Stimulated activated CD8-positive, alpha-beta memory T cell treated with anti-CD3 and anti-CD28 coated beads, Interleukin-15, amount 100 ng/mL, for 4 hours (primary cell): Measurements from ENCODE around the gene VPS29.
"Not testable (repeated sequence)": the region's sequence is repeated elsewhere in the genome, so short reads cannot be mapped to it uniquely, and the experiment has no call there.

Experiments
- DNase-seq, 2 donors: peaks; one replicate each; pipeline ENCODE4 v3.0.0-alpha.2; 2020; ENCODE audit warnings: low read depth in 2 of 2

VPS29 gene

DNA sequence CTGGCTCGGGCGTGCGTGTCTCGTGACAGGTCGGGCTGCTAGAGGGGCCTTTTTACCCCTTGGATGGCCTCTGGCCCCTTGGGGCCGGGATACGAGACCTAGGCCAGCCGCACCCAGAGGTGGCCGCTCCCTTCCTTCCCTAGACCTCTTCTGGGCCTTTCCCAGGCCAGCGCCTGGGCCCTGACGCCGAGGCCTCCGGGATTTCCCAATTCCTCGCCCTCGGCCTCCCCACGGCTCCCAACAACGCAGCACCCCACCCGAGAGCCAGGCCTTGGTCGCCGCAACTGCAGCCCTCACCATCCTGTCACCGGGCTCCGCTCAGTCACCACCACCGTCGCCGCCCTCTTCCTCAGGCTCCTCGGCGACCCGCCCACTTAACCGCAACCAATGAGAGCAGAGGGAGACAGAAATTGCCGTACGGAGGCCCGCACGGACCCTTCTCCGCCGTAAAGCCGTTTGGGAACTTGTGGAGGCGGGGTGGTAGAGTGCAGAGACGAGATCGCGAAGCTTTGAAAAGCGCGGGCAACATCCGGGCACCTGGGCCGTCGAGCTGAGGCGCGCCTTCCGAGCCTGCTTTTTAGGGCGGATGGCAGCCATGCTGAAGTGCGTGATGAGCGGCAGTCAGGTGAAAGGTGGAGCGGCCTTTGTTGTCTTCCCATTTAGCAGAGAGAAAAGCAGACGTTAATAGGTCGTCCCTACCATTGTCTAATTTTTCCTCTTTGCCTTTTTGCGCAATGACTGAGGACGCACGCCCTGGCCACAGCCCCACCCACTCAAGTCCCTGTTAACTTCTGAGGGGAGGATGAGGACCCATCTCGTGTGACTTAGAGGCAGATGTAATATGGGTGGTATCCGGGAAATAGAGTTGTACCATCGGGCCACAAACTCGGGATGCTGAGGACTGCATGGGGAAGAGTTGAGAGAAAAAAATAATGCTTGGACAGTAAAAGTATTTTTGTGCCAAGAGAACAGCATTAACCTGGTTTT lies at the start of gene VPS29, which contains the start of gene RAD9B:
Gene VPS29 (minus strand): TSS at position 360 of the 987 bp plus-strand sequence. CDS start 60 bp downstream, at position 300.
Gene RAD9B (plus strand): TSS at position 580 of the 987 bp plus-strand sequence. CDS start 7 bp downstream, at position 587.
- DNase-seq, result peak; percentile 97 to 98

DNA sequence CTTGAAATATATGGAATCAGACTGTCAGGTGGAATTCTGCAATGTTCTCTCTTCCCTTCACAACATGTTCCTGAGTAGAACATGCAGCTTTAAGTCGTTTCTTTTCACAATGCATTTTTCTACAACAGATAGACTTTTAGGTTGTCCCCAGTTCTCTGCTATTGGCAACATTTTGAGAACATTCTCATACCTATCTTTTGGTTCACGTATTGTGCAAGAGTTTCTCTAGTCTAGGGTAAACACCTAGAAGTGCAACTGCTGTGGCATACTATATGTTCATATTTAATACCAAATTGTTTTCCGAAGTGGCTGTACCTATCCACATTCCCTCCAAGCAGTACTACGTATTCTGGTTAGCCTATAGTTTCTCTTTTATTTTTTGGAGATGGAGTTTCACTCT lies 49.1 kb upstream of the VPS29 start:
- no peak for DNase-seq

DNA sequence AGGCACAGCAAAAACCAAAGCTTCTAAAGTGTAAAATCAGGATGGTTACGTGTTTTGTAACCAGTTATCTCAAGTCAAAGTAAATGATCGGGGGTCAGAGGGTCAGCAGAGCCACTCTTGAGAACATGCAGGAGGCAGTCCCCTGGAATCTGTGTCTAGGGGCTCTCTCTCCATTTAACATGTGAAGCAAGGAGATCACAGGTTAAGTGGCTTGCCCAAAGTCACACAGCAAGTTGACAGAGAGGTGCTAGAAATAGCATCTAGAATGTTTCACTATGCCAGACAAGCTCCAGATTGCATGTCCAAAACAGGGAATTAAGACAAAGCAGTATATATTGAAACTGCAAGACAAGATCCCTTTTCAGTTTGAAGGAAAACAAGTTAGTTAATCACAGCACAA lies 47.8 kb upstream of the VPS29 start:
- no peak for DNase-seq

GRCh38 chr12:110548678-110549077 lies 46.8 kb upstream of the VPS29 start:
- DNase-seq, result no peak

DNA sequence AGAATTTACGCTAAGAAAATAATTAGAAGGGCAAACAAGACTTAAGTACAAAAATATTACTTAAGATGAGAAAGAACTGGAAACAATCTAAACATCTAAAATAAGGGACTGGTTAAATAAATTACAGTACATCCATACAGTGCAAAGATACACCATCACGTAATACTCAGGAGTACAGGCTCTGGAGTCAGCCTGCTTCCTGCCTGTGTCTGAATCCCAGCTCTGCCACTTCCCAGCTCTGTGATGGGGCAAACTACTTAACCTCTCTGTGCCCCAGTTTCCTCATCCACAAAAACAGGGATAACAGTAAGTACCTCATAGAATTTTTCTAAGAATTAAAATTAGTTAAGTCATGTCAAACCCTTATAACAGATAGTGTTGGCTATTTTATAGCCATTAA lies 45.2 kb upstream of the VPS29 start:
- DNase-seq, result no peak

DNA sequence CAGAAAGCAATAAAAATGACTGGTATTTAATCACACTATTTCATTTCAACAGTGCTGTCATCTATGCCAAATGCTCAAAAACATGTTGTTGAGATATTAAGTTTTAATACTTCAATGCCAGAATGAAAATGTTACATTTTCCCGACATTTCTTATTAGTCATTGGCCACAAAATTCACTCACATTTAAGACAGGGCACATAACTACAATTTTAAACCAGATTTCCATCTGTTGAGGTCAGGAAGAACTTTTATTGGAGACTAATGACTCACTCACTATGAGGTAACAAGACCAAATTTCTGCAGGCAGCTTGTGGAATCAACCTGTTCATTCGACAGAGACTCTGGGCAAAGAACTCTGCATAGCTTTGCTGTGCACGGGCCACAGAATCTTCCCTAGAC lies 44.4 kb upstream of the VPS29 start:
- no peak for DNase-seq

DNA sequence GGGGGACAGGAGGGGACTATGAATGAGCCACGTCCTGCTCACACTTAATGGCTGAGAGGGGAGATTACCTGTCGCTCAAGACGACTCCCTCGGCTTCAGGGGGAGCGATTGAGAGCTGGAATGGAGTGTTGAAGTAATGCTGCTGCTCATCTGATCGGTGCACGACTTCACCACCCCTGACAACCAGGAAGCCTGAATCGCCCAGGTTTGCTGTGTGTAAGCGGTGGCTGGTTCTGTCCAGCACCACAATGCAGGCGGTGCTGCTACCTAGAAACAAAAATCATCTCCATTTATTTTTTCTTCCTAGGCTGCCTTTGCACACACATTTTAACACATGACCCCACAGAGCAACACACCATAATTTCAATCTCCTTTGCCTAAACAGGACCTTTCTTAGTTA lies 43.9 kb upstream of the VPS29 start:
- DNase-seq, result no peak

DNA sequence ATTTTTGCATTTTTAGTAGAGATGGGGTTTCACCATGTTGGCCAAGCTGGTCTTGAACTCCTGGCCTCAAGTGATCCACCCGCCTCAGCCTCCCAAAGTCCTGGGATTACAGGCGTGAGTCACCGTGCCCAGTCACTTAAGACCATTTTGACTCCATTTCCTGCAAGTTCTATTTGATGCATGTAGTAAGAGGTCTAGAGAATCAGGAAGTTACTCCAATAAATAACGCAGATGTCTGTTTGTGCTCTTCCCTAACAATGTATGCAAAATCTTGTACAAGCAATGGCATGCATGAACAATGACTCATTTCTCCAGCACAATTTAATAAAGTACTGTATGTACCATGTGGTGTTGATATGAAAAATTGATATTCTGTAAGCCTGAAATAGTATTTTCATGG lies 43.3 kb upstream of the VPS29 start:
- not testable (repeated sequence) for DNase-seq

DNA sequence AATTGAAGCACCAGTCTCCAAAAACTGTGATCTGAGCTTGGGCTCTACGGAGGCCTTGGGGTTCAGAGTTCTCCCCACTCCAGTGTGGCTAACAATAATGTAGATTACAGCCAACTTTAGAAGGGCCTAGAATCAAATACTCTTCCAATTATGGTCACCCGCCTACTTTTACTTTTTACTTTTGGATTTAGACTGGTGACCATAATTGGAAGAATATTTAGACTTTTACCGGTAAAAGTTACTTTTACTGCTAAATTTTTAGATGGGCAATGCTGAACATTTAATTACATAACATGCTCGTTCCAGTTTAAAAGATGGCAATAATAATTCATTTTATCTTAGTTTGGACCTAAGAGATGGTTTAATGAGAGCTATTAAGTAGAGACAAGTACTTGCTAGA lies 42.1 kb upstream of the VPS29 start:
- DNase-seq, result no peak

DNA sequence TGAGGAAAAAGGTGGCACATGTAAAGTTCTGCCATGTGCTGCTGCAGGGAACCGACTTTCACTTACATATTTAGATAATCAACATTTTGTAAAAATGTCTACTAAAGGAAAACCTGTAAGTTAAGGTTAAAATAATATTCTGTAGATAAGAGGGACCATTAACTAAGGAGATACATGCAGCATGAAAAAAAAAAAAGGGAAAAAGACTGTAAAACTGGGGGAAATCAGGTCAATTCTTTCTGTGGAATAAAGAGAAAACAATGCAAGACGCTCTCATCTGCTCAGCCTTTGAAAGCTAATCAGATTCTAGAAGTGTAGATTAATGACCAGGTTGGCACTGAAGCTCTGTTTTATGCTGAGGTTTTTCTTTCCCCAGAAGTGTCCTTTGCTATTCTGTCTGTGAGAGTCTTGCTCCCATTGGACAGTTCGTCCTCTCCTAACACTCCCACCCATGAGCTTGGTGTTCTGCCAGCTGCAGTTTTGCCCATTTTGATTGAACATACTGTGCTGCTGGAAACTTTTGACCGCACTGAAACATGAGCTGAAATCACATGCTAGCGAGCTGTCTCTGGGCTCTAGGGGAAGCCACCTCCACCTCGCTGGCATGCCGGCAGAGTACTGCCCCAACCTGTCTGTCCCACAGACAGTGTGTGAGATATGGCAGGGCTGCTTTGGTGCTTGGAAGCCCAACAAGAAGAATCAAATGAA lies 41.5 kb upstream of the VPS29 start:
- DNase-seq, result no peak

DNA sequence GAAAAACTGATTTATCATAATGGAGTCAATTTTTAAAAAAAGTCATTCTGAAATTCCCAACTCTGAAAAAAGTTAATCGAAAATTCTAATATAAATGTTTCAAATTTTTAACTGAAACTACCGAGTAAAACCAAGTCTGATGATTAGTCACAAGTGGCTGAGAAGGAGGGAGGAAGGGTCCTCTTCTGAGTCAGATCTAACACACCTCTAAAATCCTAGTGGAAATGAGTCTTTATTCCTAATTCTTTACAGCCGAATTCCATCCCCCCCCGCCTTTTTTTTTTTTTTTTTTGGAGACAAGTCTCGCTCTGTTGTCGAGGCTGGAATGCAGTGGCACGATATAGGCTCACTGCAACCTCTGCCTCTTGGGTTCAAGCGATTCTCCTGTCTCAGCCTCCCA lies 38.1 kb upstream of the VPS29 start:
- no peak for DNase-seq

GRCh38 chr12:110538869-110539622 lies 37.1 kb upstream of the VPS29 start:
- DNase-seq, result no peak

DNA sequence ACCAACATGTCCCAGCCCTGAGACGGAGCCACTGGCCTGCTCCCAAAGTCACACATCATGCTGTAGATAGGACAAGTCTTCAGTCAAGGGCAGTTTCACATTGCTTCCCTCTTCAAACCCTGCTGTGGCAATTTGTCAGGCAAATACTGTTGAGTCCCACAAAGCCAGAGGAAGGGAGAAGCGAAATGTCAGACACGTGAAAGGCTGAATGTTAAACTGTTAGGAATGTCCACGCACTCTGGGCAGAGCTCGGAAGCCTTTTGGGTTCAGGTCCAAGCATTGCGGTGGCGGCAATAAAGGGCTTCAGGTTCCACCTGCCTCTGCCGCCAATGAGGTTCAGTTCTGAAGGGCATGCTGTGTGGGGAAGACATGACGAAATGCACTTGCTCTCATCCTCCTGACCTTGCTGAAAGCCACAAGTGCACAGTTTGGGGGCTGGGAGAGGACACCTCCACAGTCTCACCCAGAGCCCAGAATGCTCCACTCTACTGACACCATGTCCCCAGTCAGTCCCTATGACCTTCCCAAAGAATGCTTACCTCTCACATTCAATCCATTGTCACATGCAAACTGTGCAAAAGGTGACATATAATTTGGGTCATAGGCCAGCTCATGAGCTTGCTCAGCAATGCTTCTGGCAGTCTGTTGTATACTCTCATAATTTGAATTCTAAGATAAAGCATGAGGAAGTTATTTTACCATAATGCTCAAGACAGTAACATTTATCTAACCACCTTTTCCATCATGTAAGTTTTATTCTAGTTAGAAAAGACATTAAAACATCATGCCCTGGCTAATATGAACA lies 35.9 kb upstream of the VPS29 start:
- DNase-seq, result no peak

DNA sequence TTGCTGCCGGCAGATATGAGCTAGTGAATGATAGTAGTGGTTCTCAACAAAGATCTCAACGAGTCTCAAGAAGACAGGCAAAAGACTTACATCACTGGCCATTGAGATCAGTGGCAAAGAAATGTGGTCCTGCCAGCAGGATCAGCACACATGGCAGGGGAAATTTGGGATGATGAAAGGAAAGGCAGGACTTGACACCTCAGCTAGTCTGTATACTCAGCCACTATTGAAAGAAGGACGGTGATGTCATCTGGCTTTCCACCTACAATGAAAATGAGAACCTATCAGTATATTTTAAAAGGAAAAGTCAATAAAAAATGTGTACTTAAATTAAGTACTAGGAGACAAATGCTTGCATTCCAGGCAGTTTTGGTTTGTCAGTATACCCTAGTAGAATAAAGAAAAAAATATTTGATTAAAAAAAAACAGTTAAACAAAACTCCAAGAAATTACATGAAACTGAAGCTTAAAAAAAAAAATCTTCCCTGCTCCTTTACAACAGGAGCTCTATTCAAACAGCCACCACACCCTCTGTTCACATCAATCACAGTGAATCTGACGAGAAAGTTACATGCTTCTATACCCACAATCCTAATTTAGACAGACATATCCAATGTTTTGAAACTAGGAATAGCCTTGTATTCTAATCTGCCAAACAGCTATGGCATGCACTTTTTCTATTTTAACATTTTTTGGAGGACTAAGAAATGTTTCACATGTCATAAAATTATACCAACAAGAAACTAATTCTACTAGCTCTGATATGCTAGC lies 35.1 kb upstream of the VPS29 start:
- no peak for DNase-seq

GRCh38 chr12:110534811-110535210 lies 32.9 kb upstream of the VPS29 start:
- DNase-seq, result no peak

- no peak for DNase-seq
These were observed 31.7 kb upstream of the VPS29 start for GRCh38 chr12:110533607-110534006.

DNA sequence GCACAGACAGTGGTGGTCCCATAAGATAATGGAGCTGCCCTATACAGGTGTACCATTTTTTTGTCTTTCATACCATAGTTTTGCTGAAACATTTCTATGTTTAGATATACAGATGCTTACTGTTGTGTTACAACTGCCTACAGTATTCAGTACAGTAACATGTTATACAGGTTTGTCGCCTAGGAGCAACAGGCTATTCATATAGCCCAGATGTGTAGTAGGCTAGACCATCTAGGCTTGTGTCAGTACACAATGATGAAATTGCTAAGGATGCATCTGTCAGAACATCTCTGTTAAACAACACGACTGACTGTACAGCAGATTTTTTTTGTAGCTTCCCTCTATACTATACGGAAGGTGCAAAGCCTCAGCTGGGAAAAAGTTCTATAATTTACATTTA lies 30.7 kb upstream of the VPS29 start:
- no peak for DNase-seq

GRCh38 chr12:110531741-110532333 lies 29.9 kb upstream of the VPS29 start:
- DNase-seq, result no peak

- no peak for DNase-seq
These were observed 28.6 kb upstream of the VPS29 start for GRCh38 chr12:110530511-110530910.

- no peak for DNase-seq
These were observed 26.4 kb upstream of the VPS29 start for GRCh38 chr12:110528277-110528839.
